HCT116 (cell line): ENCODE data around the gene PLXNC1. TPM values are rescaled to one million over a fixed set of nuclear protein-coding genes. Genes with fewer than 3 reads are reported as not detected.

ENCODE experiments used
- ATAC-seq: fragments of 200-7000 bp; cut with Tn5 transposase; 2 replicates; pipeline ENCODE4 v1.9.1; 2020; ENCODE audit warnings: mild to moderate bottlenecking, moderate library complexity
- BruUV-seq: library from RNA; stranded (reverse); fragments of 400-500 nt; replicated peaks from 2 replicates; lab custom pipeline; 2021; lab: Mats Ljungman, UMichigan
- CTCF ChIA-PET: fragments of 300-600 bp; sonication (Branson Sonifier 250); formaldehyde crosslinking; loops from one replicate; lab custom pipeline; 2021; ENCODE audit warnings: antibody characterized with exemption; lab: Charles Lee
- POLR2A ChIA-PET: fragments of 300-600, 350-600 bp; sonication (Branson Sonifier 250); formaldehyde crosslinking; loops from one replicate; lab custom pipeline; 2021; ENCODE audit warnings: antibody characterized with exemption; lab: Charles Lee
- RAD21 ChIA-PET, 2 experiments: fragments of 300-600 bp; sonication (Branson Sonifier 250); formaldehyde crosslinking; loops; one replicate each; lab custom pipeline; 2023; ENCODE audit warnings: low total read pairs in 2 of 2; ENCODE audit not compliant: uncharacterized antibody in 2 of 2, unreplicated experiment in 2 of 2, low non-redundant PET in 1 of 2; lab: Charles Lee
- DNase-seq: peaks from one replicate; pipeline ENCODE4 v3.0.0-alpha.2; 2010; ENCODE audit warnings: low read depth, low spot score
- H2AFZ ChIP-seq: fragments of 200-600 bp; shearing (Covaris generic), sonication (generic); 2 replicates; pipeline ENCODE4 v1.6.1; 2017; ENCODE audit warnings: low read depth, mixed run types, mixed read lengths, antibody characterized with exemption, low read length; ENCODE audit not compliant: poor library complexity, severe bottlenecking
- H3K27ac ChIP-seq: 2 replicates; pipeline ENCODE4 v1.5.1; 2012; ENCODE audit warnings: low read depth, low read length
- H3K27me3 ChIP-seq: fragments of 200-600 bp; sonication (generic); 2 replicates; pipeline ENCODE4 v1.6.1; 2016; ENCODE audit warnings: mixed run types, low read length, mixed read lengths; ENCODE audit not compliant: insufficient read depth
- H3K36me3 ChIP-seq, 2 experiments: fragments of 200-500 bp in 1 of 2; fragments of 200-600 bp in 1 of 2; sonication (Bioruptor generic) in 1 of 2; sonication (generic) in 1 of 2; 2 replicates each; pipeline versions ENCODE4 v1.5.1 to v1.6.1; 2014 to 2016; ENCODE audit warnings: low read length in 2 of 2, inconsistent platforms in 1 of 2, mixed read lengths in 1 of 2, mixed run types in 1 of 2; ENCODE audit not compliant: insufficient read depth in 2 of 2, control insufficient read depth in 1 of 2
- H3K4me1 ChIP-seq, 2 experiments: fragments of 200-600 bp in 1 of 2; sonication (generic) in 1 of 2; 2 replicates each; pipeline versions ENCODE4 v1.5.1 to v1.6.1; 2012 to 2017; ENCODE audit warnings: low read length in 2 of 2, inconsistent platforms in 1 of 2, mild to moderate bottlenecking in 1 of 2, mixed read lengths in 1 of 2, mixed run types in 1 of 2, moderate library complexity in 1 of 2; ENCODE audit not compliant: insufficient read depth in 2 of 2, control insufficient read depth in 1 of 2
- H3K4me2 ChIP-seq: fragments of 200-600 bp; sonication (generic); 2 replicates; pipeline ENCODE4 v1.6.1; 2017; ENCODE audit warnings: mixed run types, low read length, mixed read lengths
- H3K4me3 ChIP-seq, 2 experiments: fragments of 200-600 bp in 1 of 2; sonication (generic) in 1 of 2; replicated peaks in 1 of 2; 2 replicates each; pipeline ENCODE4 v1.5.1; 2011 to 2016; ENCODE audit warnings: low read length in 2 of 2, control low read depth in 1 of 2, low read depth in 1 of 2, mild to moderate bottlenecking in 1 of 2, mixed read lengths in 1 of 2, mixed run types in 1 of 2
- H3K79me2 ChIP-seq: fragments of 200-600 bp; sonication (generic); 2 replicates; pipeline ENCODE4 v1.6.1; 2017; ENCODE audit warnings: mild to moderate bottlenecking, mixed run types, low read length, moderate library complexity, mixed read lengths; ENCODE audit not compliant: insufficient read depth
- H3K9ac ChIP-seq: fragments of 200-600 bp; sonication (generic); 2 replicates; pipeline ENCODE4 v1.6.1; 2016; ENCODE audit warnings: low read length, mixed read lengths
- H3K9me2 ChIP-seq: fragments of 200-600 bp; sonication (generic), shearing (Covaris generic); 2 replicates; pipeline ENCODE4 v1.6.1; 2017; ENCODE audit warnings: mixed run types, mild to moderate bottlenecking, moderate library complexity; ENCODE audit not compliant: insufficient read depth
- H3K9me3 ChIP-seq, 2 experiments: fragments of 200-500 bp in 1 of 2; fragments of 200-600 bp in 1 of 2; sonication (Bioruptor generic) in 1 of 2; sonication (generic) in 1 of 2; 2 replicates each; pipeline ENCODE4 v1.6.1; 2014 to 2017; ENCODE audit warnings: low read length in 2 of 2, mixed read lengths in 2 of 2, inconsistent platforms in 1 of 2, low read depth in 1 of 2, mild to moderate bottlenecking in 1 of 2, mixed run types in 1 of 2, moderate library complexity in 1 of 2; ENCODE audit not compliant: control insufficient read depth in 1 of 2, insufficient read depth in 1 of 2
- H4K20me1 ChIP-seq: fragments of 200-600 bp; sonication (generic), shearing (Covaris generic); 2 replicates; pipeline ENCODE4 v1.6.1; 2017; ENCODE audit warnings: mixed run types, mild to moderate bottlenecking, moderate library complexity; ENCODE audit not compliant: insufficient read depth
- CBX3 ChIP-seq: IDR thresholded peaks from 2 replicates; pipeline ENCODE4 v1.6.1; 2012; ENCODE audit warnings: low read depth
- CTCF ChIP-seq, 3 experiments: fragments of 200-600 bp in 1 of 3; sonication (generic) in 1 of 3; IDR thresholded peaks in 2 of 3; conservative IDR thresholded peaks in 1 of 3; 2 replicates each; pipeline ENCODE4 v1.5.1; 2012 to 2017; ENCODE audit warnings: low read depth in 2 of 3, low read length in 2 of 3, antibody characterized with exemption in 1 of 3, borderline replicate concordance in 1 of 3, control low read depth in 1 of 3, mild to moderate bottlenecking in 1 of 3, mixed read lengths in 1 of 3, mixed run types in 1 of 3, moderate library complexity in 1 of 3; ENCODE audit not compliant: insufficient read depth in 1 of 3
- EGR1 ChIP-seq: IDR thresholded peaks from 2 replicates; pipeline ENCODE4 v1.6.1; 2012; ENCODE audit warnings: low read depth
- ELF1 ChIP-seq: IDR thresholded peaks from 2 replicates; pipeline ENCODE4 v1.6.1; 2012; ENCODE audit warnings: low read depth, borderline replicate concordance
- RAD21 ChIP-seq: IDR thresholded peaks from 2 replicates; pipeline ENCODE4 v1.6.1; 2012; ENCODE audit warnings: low read depth, mild to moderate bottlenecking
- SIN3A ChIP-seq: IDR thresholded peaks from 2 replicates; pipeline ENCODE4 v1.6.1; 2012; ENCODE audit warnings: low read depth
- SP1 ChIP-seq: IDR thresholded peaks from 2 replicates; pipeline ENCODE4 v1.6.1; 2012; ENCODE audit warnings: low read depth
- YY1 ChIP-seq: IDR thresholded peaks from 2 replicates; pipeline ENCODE4 v1.6.1; 2011; ENCODE audit warnings: low read length, low read depth, moderate library complexity, mild to moderate bottlenecking; ENCODE audit not compliant: insufficient replicate concordance; ENCODE audit errors: extremely low read depth
- ZFX ChIP-seq: fragments of 450-650 bp; IDR thresholded peaks from 2 replicates; pipeline ENCODE4 v1.6.1; 2017
- intact Hi-C: fragments of 100-400 bp; cut with micrococcal nuclease; formaldehyde crosslinking; loops from 2 replicates; pipeline ENCODE4 v1.10.0; 2022
- total RNA-seq: library from RNA; stranded (reverse); gene quantifications from one replicate; pipeline ENCODE4 v1.2.1, GENCODE V29; 2021; ENCODE audit not compliant: unreplicated experiment
- TF ChIP-seq, protein P1 (sequence below): IDR thresholded peaks from 2 replicates; pipeline ENCODE4 v1.6.1; 2011; ENCODE audit warnings: mild to moderate bottlenecking, low read length, moderate library complexity; ENCODE audit not compliant: insufficient replicate concordance; ENCODE audit errors: extremely low read depth
- TF ChIP-seq, protein P2 (sequence below): IDR thresholded peaks from 2 replicates; pipeline ENCODE4 v1.6.1; 2012; ENCODE audit warnings: low read depth
- TF ChIP-seq, protein P3 (sequence below): IDR thresholded peaks from 2 replicates; pipeline ENCODE4 v1.6.1; 2012

PLXNC1 gene
- total RNA-seq, 1 experiment from 2014 or later: 0.25 TPM

GRCh38 chr12:94133964-94134795 is 14.2 kb upstream of the PLXNC1 start:
- no peaks in the 10 kb centered on the region; the same call in 1 of the 2 replicates for H3K27me3 ChIP-seq
- BruUV-seq: no TSS peak
- TF ChIP-seq ZFX (no peak), CTCF (IDR thresholded peaks at IDR 0.05 in 2 of 3, conservative IDR thresholded peaks at IDR 0.05 in 1 of 3; ENCODE audit: borderline replicate concordance in 1 of 3, insufficient read depth in 1 of 3, low read depth in 2 of 3, low read length in 2 of 3) (peak; percentile 67 to 76 (median 68); a peak in 5 of 6 replicates), RAD21 (peak; percentile 73), YY1 (no peak), SIN3A (no peak), CBX3 (no peak), SP1 (no peak), EGR1 (no peak), ELF1 (no peak)
- TF ChIP-seq, protein P1, sequence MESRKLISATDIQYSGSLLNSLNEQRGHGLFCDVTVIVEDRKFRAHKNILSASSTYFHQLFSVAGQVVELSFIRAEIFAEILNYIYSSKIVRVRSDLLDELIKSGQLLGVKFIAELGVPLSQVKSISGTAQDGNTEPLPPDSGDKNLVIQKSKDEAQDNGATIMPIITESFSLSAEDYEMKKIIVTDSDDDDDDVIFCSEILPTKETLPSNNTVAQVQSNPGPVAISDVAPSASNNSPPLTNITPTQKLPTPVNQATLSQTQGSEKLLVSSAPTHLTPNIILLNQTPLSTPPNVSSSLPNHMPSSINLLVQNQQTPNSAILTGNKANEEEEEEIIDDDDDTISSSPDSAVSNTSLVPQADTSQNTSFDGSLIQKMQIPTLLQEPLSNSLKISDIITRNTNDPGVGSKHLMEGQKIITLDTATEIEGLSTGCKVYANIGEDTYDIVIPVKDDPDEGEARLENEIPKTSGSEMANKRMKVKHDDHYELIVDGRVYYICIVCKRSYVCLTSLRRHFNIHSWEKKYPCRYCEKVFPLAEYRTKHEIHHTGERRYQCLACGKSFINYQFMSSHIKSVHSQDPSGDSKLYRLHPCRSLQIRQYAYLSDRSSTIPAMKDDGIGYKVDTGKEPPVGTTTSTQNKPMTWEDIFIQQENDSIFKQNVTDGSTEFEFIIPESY: no peak
- TF ChIP-seq, protein P2, sequence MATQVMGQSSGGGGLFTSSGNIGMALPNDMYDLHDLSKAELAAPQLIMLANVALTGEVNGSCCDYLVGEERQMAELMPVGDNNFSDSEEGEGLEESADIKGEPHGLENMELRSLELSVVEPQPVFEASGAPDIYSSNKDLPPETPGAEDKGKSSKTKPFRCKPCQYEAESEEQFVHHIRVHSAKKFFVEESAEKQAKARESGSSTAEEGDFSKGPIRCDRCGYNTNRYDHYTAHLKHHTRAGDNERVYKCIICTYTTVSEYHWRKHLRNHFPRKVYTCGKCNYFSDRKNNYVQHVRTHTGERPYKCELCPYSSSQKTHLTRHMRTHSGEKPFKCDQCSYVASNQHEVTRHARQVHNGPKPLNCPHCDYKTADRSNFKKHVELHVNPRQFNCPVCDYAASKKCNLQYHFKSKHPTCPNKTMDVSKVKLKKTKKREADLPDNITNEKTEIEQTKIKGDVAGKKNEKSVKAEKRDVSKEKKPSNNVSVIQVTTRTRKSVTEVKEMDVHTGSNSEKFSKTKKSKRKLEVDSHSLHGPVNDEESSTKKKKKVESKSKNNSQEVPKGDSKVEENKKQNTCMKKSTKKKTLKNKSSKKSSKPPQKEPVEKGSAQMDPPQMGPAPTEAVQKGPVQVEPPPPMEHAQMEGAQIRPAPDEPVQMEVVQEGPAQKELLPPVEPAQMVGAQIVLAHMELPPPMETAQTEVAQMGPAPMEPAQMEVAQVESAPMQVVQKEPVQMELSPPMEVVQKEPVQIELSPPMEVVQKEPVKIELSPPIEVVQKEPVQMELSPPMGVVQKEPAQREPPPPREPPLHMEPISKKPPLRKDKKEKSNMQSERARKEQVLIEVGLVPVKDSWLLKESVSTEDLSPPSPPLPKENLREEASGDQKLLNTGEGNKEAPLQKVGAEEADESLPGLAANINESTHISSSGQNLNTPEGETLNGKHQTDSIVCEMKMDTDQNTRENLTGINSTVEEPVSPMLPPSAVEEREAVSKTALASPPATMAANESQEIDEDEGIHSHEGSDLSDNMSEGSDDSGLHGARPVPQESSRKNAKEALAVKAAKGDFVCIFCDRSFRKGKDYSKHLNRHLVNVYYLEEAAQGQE: no peak
- TF ChIP-seq, protein P3, sequence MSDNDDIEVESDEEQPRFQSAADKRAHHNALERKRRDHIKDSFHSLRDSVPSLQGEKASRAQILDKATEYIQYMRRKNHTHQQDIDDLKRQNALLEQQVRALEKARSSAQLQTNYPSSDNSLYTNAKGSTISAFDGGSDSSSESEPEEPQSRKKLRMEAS: no peak
- H3K9me3 ChIP-seq: no peaks in the 10 kb centered on the region
- ChIA-PET CTCF (interaction anchor here (0.5 to 2.0 kb wide), 10 partner anchors 10 to 632 kb away, joined by 3 to 6 read pairs (median 4); no protein-coding TSS in a partner anchor), POLR2A (no interaction called here), RAD21 (interaction anchor here (0.6 to 1.1 kb wide), 5 partner anchors 32 to 638 kb away, joined by 3 to 4 read pairs (median 3); no protein-coding TSS in a partner anchor)
- no peak overlapping the region for H3K27ac ChIP-seq
- no peaks in the 10 kb centered on the region for H3K9me2 ChIP-seq
- H3K79me2 ChIP-seq: no peaks in the 10 kb centered on the region
- no peak overlapping the region for H3K9ac ChIP-seq
- peaks cover 0 to 2% of the 10 kb centered on the region in 2 experiments; a peak in 1 of 4 replicates for H3K4me1 ChIP-seq
- H4K20me1 ChIP-seq: no peaks in the 10 kb centered on the region
- intact Hi-C loops: loop anchor here (1.0 to 10.0 kb wide), 3 partner anchors 298 to 741 kb away; no protein-coding TSS in a partner anchor
- peak overlapping the region; percentile 33 for H2AFZ ChIP-seq
- peak; percentile 83 for ATAC-seq
- DNase-seq: peak; percentile 61
- H3K4me2 ChIP-seq: peak overlapping the region; percentile 33
- no peak overlapping the region for H3K4me3 ChIP-seq
- no peaks in the 10 kb centered on the region for H3K36me3 ChIP-seq
